Measurements from ENCODE around the gene SGPP2.

Gene SGPP2

DNA sequence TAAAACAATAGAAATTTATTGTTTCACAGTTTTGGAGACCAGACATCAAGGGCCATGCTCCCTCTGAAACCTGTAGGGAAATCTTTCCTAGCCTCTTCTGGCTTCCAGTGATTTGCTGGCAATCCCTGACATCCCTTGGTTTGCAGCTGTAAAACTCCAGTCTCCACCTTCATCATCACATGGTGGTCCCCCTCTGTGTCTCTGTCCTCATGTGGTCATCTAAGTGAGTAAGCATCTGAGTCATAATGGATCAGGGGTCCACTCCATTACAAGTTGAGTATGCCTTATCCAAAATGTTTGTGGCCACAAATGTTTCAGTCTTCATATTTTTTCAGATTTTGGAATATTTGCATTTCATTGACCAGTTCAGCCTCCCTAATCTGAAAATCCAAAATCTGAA lies 5.6 kb upstream of the SGPP2 start:
- no peak for TF ChIP-seq FOXP2 (optimal IDR thresholded peaks at IDR 0.05; ENCODE audit: borderline replicate concordance, extremely low read depth, extremely low read length, insufficient read depth)
- TF ChIP-seq POLR2AphosphoS5 (IDR thresholded peaks at IDR 0.05; ENCODE audit: low read depth, low read length): no peak
- no peak for TF ChIP-seq SIN3A (IDR thresholded peaks at IDR 0.05; ENCODE audit: borderline replicate concordance, insufficient read depth, low read length)
- TF ChIP-seq TAF1 (IDR thresholded peaks at IDR 0.05; ENCODE audit: borderline replicate concordance, insufficient read depth, low read length): no peak
- TF ChIP-seq, protein P1, sequence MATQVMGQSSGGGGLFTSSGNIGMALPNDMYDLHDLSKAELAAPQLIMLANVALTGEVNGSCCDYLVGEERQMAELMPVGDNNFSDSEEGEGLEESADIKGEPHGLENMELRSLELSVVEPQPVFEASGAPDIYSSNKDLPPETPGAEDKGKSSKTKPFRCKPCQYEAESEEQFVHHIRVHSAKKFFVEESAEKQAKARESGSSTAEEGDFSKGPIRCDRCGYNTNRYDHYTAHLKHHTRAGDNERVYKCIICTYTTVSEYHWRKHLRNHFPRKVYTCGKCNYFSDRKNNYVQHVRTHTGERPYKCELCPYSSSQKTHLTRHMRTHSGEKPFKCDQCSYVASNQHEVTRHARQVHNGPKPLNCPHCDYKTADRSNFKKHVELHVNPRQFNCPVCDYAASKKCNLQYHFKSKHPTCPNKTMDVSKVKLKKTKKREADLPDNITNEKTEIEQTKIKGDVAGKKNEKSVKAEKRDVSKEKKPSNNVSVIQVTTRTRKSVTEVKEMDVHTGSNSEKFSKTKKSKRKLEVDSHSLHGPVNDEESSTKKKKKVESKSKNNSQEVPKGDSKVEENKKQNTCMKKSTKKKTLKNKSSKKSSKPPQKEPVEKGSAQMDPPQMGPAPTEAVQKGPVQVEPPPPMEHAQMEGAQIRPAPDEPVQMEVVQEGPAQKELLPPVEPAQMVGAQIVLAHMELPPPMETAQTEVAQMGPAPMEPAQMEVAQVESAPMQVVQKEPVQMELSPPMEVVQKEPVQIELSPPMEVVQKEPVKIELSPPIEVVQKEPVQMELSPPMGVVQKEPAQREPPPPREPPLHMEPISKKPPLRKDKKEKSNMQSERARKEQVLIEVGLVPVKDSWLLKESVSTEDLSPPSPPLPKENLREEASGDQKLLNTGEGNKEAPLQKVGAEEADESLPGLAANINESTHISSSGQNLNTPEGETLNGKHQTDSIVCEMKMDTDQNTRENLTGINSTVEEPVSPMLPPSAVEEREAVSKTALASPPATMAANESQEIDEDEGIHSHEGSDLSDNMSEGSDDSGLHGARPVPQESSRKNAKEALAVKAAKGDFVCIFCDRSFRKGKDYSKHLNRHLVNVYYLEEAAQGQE (IDR thresholded peaks at IDR 0.05; ENCODE audit: insufficient read depth in 1 of 2, low read depth in 2 of 2, low read length in 2 of 2): no peak

DNA sequence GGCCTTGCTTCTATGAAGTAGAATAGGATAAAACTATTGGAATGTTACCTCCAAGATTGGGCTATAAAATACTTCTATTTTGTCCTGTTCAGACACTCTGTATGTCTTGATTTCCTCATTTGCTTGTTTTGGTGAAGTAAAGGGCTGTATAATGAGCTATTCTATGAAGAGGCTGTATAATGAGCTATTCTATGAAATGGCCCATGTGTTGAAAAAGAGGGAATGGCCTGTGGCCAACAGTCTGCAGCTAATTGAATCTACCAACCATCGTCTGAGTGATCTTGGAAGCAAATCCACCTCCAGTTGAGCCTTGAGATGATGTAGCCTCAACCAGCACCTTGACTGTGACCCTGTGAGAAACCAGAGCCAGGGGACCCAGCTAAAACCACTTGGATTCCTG lies 3.8 kb upstream of the SGPP2 start:
- no peak for TF ChIP-seq TAF1 (IDR thresholded peaks at IDR 0.05; ENCODE audit: borderline replicate concordance, insufficient read depth, low read length)

DNA sequence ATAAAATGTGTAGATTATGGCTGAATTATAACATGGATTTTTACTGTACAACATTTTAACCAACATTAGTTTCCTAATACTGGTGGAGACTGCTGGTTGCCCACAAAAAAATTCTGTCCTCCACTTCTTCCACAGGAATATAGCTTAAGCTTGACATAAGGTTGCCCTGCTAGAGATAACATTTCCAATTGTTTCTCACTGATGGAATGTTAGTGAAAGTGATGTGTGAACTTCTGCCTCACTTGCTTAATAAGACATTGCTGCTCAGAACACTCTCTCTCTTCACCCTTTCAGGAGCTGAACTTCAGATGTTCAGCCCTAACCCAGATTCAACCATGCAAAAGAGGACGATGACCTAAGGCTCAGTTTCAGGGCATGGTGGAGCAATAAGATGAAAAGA lies 2.7 kb upstream of the SGPP2 start:
- TF ChIP-seq TAF1 (IDR thresholded peaks at IDR 0.05; ENCODE audit: borderline replicate concordance, insufficient read depth, low read length) (no peak), POLR2AphosphoS5 (IDR thresholded peaks at IDR 0.05; ENCODE audit: low read depth, low read length) (no peak), FOXP2 (optimal IDR thresholded peaks at IDR 0.05; ENCODE audit: borderline replicate concordance, extremely low read depth, extremely low read length, insufficient read depth) (no peak), SIN3A (IDR thresholded peaks at IDR 0.05; ENCODE audit: borderline replicate concordance, insufficient read depth, low read length) (no peak)
- TF ChIP-seq, protein P1 (IDR thresholded peaks at IDR 0.05; ENCODE audit: insufficient read depth in 1 of 2, low read depth in 2 of 2, low read length in 2 of 2): no peak

DNA sequence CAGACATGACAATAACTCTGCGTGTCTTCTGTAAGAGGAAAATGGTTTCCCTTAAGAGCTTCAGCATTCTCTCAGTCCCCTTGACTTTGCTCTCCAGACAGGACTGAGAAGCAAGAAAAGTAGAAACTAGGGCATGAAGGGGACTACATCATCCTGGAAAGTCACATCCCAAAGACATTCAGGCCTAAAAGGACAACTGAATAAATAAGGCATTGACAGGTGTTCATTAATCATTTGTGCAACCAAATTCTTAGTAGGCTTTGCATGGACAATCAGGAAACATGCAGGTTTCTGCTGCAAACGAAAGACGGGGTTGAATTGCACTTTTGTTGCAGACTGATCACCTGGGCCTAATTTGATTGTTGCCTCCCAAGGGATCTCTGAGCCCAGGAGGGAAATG lies 1.2 kb upstream of the SGPP2 start:
- TF ChIP-seq FOXP2 (optimal IDR thresholded peaks at IDR 0.05; ENCODE audit: borderline replicate concordance, extremely low read depth, extremely low read length, insufficient read depth): no peak
- no peak for TF ChIP-seq POLR2AphosphoS5 (IDR thresholded peaks at IDR 0.05; ENCODE audit: low read depth, low read length)
- no peak for TF ChIP-seq SIN3A (IDR thresholded peaks at IDR 0.05; ENCODE audit: borderline replicate concordance, insufficient read depth, low read length)
- TF ChIP-seq, protein P1 (IDR thresholded peaks at IDR 0.05; ENCODE audit: insufficient read depth in 1 of 2, low read depth in 2 of 2, low read length in 2 of 2): no peak
- no peak for TF ChIP-seq TAF1 (IDR thresholded peaks at IDR 0.05; ENCODE audit: borderline replicate concordance, insufficient read depth, low read length)

DNA sequence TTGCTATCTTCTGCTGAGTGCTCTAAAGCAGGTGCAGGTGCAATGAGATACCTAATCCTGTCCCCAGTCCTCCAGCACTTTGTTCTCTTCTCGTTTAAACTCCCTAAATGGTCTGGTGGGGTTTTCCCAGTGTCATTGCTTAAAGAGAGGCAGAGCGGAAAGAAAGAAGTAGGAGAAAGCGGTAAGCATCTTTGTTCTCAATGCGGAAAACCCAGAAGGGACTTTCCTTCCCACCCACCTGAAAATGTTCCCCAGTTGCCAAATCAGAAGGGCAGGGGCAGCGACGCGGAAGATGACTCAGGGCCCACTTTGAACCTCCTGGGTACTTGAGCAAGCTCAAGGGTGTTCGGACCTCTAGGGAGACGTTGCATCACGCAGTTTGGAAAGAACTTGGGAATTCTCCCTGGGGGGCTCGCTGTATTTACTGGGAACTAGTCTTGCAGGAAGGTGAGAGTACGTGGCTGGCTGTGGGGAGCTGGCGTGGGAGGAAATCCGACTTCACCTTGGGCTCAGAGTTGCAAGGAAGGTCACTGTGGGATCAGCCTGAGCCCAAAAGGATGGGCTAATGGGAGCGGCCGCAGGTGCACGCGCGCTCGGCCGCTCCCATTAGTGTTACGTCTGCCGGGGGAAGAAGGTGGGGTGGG lies 589 bp upstream of the SGPP2 start:
- TF ChIP-seq, protein P1 (IDR thresholded peaks at IDR 0.05; ENCODE audit: insufficient read depth in 1 of 2, low read depth in 2 of 2, low read length in 2 of 2): no peak
- TF ChIP-seq POLR2AphosphoS5 (IDR thresholded peaks at IDR 0.05; ENCODE audit: low read depth, low read length) (no peak), TAF1 (IDR thresholded peaks at IDR 0.05; ENCODE audit: borderline replicate concordance, insufficient read depth, low read length) (no peak), SIN3A (IDR thresholded peaks at IDR 0.05; ENCODE audit: borderline replicate concordance, insufficient read depth, low read length) (no peak), FOXP2 (optimal IDR thresholded peaks at IDR 0.05; ENCODE audit: borderline replicate concordance, extremely low read depth, extremely low read length, insufficient read depth) (no peak)

All from PFSK-1 (cell line).